ENCODE measurements around the gene NGEF. TPM values are rescaled to one million over a fixed set of nuclear protein-coding genes. Genes with fewer than 3 reads are reported as not detected.

The NGEF gene
- total and polyA plus RNA-seq, 10 of the 15 experiments (the other 5 are each of a cell fraction or from before 2014, with no cell fraction given), result 0.12 TPM; not detected in 9

DNA sequence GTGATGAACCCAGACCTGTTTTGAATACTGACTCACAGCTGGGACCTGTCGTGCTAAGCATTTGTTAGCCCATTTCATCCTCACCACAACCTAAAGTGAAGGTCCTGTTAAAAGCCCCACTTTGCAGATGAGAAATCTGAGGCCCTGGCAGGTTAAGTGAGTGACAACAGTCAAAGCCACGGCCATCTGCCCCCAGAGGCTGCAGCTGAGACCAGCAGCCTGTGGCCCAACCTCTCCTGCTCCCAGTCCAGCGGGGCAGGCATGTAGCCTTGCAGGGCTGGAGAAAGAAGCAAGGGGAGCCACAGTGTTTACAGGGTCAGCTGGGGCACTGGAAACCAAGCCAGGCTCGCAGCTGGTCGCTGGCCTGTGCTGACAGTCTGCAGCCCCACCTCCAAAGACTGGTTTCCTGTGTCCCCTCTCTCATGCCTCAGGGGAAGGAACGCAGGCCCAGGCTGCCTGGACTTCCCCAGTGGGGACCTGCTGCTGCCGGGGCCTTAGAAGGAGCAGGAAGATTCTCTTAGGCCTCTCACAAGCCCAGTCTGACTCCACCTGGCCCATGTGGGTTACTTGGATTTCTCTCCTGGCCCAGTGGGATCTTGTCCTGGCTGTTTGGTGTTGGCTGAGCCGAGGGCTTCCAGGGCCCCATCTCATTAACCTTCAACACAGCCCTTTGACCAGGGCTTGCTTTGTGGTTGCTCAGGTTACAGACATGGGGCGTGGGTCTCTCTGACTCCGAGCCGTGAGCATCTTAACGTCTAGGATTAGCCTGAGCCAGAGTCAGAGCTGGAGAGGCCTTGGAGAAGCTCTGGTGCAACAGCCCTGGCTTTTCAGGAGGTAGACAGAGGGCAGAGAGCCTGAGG is 48.8 kb upstream of the NGEF start (continued):
- TF ChIP-seq, protein P1, sequence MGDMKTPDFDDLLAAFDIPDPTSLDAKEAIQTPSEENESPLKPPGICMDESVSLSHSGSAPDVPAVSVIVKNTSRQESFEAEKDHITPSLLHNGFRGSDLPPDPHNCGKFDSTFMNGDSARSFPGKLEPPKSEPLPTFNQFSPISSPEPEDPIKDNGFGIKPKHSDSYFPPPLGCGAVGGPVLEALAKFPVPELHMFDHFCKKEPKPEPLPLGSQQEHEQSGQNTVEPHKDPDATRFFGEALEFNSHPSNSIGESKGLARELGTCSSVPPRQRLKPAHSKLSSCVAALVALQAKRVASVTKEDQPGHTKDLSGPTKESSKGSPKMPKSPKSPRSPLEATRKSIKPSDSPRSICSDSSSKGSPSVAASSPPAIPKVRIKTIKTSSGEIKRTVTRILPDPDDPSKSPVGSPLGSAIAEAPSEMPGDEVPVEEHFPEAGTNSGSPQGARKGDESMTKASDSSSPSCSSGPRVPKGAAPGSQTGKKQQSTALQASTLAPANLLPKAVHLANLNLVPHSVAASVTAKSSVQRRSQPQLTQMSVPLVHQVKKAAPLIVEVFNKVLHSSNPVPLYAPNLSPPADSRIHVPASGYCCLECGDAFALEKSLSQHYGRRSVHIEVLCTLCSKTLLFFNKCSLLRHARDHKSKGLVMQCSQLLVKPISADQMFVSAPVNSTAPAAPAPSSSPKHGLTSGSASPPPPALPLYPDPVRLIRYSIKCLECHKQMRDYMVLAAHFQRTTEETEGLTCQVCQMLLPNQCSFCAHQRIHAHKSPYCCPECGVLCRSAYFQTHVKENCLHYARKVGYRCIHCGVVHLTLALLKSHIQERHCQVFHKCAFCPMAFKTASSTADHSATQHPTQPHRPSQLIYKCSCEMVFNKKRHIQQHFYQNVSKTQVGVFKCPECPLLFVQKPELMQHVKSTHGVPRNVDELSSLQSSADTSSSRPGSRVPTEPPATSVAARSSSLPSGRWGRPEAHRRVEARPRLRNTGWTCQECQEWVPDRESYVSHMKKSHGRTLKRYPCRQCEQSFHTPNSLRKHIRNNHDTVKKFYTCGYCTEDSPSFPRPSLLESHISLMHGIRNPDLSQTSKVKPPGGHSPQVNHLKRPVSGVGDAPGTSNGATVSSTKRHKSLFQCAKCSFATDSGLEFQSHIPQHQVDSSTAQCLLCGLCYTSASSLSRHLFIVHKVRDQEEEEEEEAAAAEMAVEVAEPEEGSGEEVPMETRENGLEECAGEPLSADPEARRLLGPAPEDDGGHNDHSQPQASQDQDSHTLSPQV (IDR thresholded peaks at IDR 0.05), result peak; percentile 24; the same call in 1 of the 2 replicates
- TF ChIP-seq MTA2 (IDR thresholded peaks at IDR 0.05; ENCODE audit: low read depth), result no peak
- TF ChIP-seq ZNF24 (IDR thresholded peaks at IDR 0.05), result no peak
- no peak; the same call in 1 of the 2 replicates for TF ChIP-seq FOXK2 (IDR thresholded peaks at IDR 0.05)
- no peak for TF ChIP-seq CHD2 (IDR thresholded peaks at IDR 0.05; ENCODE audit: borderline replicate concordance, low read depth, low read length)
- TF ChIP-seq HDAC2 (IDR thresholded peaks at IDR 0.05), result 0 out of 2 replicates have a peak, but pooled peaks have one; percentile 63
- TF ChIP-seq, protein P2, sequence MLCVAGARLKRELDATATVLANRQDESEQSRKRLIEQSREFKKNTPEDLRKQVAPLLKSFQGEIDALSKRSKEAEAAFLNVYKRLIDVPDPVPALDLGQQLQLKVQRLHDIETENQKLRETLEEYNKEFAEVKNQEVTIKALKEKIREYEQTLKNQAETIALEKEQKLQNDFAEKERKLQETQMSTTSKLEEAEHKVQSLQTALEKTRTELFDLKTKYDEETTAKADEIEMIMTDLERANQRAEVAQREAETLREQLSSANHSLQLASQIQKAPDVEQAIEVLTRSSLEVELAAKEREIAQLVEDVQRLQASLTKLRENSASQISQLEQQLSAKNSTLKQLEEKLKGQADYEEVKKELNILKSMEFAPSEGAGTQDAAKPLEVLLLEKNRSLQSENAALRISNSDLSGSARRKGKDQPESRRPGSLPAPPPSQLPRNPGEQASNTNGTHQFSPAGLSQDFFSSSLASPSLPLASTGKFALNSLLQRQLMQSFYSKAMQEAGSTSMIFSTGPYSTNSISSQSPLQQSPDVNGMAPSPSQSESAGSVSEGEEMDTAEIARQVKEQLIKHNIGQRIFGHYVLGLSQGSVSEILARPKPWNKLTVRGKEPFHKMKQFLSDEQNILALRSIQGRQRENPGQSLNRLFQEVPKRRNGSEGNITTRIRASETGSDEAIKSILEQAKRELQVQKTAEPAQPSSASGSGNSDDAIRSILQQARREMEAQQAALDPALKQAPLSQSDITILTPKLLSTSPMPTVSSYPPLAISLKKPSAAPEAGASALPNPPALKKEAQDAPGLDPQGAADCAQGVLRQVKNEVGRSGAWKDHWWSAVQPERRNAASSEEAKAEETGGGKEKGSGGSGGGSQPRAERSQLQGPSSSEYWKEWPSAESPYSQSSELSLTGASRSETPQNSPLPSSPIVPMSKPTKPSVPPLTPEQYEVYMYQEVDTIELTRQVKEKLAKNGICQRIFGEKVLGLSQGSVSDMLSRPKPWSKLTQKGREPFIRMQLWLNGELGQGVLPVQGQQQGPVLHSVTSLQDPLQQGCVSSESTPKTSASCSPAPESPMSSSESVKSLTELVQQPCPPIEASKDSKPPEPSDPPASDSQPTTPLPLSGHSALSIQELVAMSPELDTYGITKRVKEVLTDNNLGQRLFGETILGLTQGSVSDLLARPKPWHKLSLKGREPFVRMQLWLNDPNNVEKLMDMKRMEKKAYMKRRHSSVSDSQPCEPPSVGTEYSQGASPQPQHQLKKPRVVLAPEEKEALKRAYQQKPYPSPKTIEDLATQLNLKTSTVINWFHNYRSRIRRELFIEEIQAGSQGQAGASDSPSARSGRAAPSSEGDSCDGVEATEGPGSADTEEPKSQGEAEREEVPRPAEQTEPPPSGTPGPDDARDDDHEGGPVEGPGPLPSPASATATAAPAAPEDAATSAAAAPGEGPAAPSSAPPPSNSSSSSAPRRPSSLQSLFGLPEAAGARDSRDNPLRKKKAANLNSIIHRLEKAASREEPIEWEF (IDR thresholded peaks at IDR 0.05; ENCODE audit: insufficient replicate concordance, low read depth, low read length), result no peak
- TF ChIP-seq YBX1 (IDR thresholded peaks at IDR 0.05), result no peak
- TF ChIP-seq, protein P3, sequence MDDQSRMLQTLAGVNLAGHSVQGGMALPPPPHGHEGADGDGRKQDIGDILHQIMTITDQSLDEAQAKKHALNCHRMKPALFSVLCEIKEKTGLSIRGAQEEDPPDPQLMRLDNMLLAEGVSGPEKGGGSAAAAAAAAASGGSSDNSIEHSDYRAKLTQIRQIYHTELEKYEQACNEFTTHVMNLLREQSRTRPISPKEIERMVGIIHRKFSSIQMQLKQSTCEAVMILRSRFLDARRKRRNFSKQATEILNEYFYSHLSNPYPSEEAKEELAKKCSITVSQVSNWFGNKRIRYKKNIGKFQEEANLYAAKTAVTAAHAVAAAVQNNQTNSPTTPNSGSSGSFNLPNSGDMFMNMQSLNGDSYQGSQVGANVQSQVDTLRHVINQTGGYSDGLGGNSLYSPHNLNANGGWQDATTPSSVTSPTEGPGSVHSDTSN (IDR thresholded peaks at IDR 0.05; ENCODE audit: insufficient replicate concordance, low read depth, low read length), result peak; percentile 61
- no peak for TF ChIP-seq HDAC6 (IDR thresholded peaks at IDR 0.05; ENCODE audit: unreplicated experiment)
